WTC11 (cell line): ENCODE results near the gene C20orf144. TPM values are rescaled to one million over a fixed set of nuclear protein-coding genes. Genes with fewer than 3 reads are reported as not detected.

Experiments used
- ATAC-seq: fragments of 200-7000 bp; cut with Tn5 transposase; 2 replicates; pipeline ENCODE4 v1.10.0; 2021; ENCODE audit warnings: mild to moderate bottlenecking, moderate library complexity
- CTCF ChIA-PET: fragments of 300-600 bp; sonication (Branson Sonifier 250); formaldehyde crosslinking; loops from one replicate; lab custom pipeline; 2021; ENCODE audit warnings: antibody characterized with exemption; lab: Charles Lee
- POLR2A ChIA-PET: fragments of 350-600 bp; sonication (Branson Sonifier 250); formaldehyde crosslinking; loops from one replicate; lab custom pipeline; 2021; ENCODE audit warnings: antibody characterized with exemption; lab: Charles Lee
- DNase-seq: peaks from one replicate; pipeline ENCODE4 v3.0.0; 2021; ENCODE audit warnings: low spot score
- H3K27ac Mint-ChIP-seq: 2 replicates; pipeline ENCODE4 v1.8.0; 2021; ENCODE audit warnings: mixed read lengths
- H3K27me3 Mint-ChIP-seq: 2 replicates; pipeline ENCODE4 v1.8.0; 2021; ENCODE audit warnings: low read depth, mild to moderate bottlenecking, moderate library complexity, mixed read lengths
- H3K36me3 Mint-ChIP-seq: 2 replicates; pipeline ENCODE4 v1.8.0; 2021; ENCODE audit warnings: mixed read lengths
- H3K4me1 Mint-ChIP-seq: 2 replicates; pipeline ENCODE4 v1.8.0; 2022; ENCODE audit warnings: mixed read lengths
- H3K4me3 Mint-ChIP-seq: 2 replicates; pipeline ENCODE4 v1.8.0; 2021; ENCODE audit warnings: mild to moderate bottlenecking, moderate library complexity, mixed read lengths
- H3K9me3 Mint-ChIP-seq: 2 replicates; pipeline ENCODE4 v1.8.0; 2021; ENCODE audit warnings: mixed read lengths
- CBFB ChIP-seq: sonication (generic); formaldehyde crosslinking; IDR thresholded peaks from 2 replicates; pipeline ENCODE4 v1.8.1; 2022; ENCODE audit warnings: mild to moderate bottlenecking, low read depth, missing genetic modification reagents
- EMX1 ChIP-seq: fragments of 250-450 bp; sonication (Bioruptor Pico); IDR thresholded peaks from 2 replicates; pipeline ENCODE4 v1.8.0; 2021; ENCODE audit warnings: mild to moderate bottlenecking
- ETV6 ChIP-seq: sonication (generic); formaldehyde crosslinking; IDR thresholded peaks from 2 replicates; pipeline ENCODE4 v1.8.1; 2022; ENCODE audit warnings: mild to moderate bottlenecking, missing genetic modification reagents
- GABPB1 ChIP-seq: sonication (generic); formaldehyde crosslinking; IDR thresholded peaks from 2 replicates; pipeline ENCODE4 v1.8.1; 2023; ENCODE audit warnings: mild to moderate bottlenecking, missing genetic modification reagents
- HMGA2 ChIP-seq: fragments of 250-450 bp; sonication (Bioruptor Pico); IDR thresholded peaks from 2 replicates; pipeline ENCODE4 v1.4.0; 2021; ENCODE audit warnings: mild to moderate bottlenecking, moderate library complexity
- IRF2 ChIP-seq: sonication (generic); formaldehyde crosslinking; IDR thresholded peaks from 2 replicates; pipeline ENCODE4 v1.8.0; 2022; ENCODE audit warnings: low read depth, missing genetic modification reagents, borderline replicate concordance
- JAZF1 ChIP-seq: fragments of 250-450 bp; sonication (Bioruptor Pico); IDR thresholded peaks from 2 replicates; pipeline ENCODE4 v1.9.0; 2021; ENCODE audit warnings: moderate library complexity, mild to moderate bottlenecking, inconsistent platforms
- JUN ChIP-seq: sonication (generic); formaldehyde crosslinking; IDR thresholded peaks from 2 replicates; pipeline ENCODE4 v1.8.0; 2023; ENCODE audit warnings: mild to moderate bottlenecking, missing genetic modification reagents
- KAT7 ChIP-seq: sonication (generic); formaldehyde crosslinking; IDR thresholded peaks from 2 replicates; pipeline ENCODE4 v1.8.1; 2023; ENCODE audit warnings: missing genetic modification reagents, mild to moderate bottlenecking, borderline replicate concordance
- MXD4 ChIP-seq: fragments of 250-450 bp; sonication (Bioruptor Pico); IDR thresholded peaks from 2 replicates; pipeline ENCODE4 v1.8.0; 2021; ENCODE audit warnings: mild to moderate bottlenecking, moderate library complexity, borderline replicate concordance
- OVOL2 ChIP-seq: fragments of 250-450 bp; sonication (Bioruptor Pico); IDR thresholded peaks from 2 replicates; pipeline ENCODE4 v1.9.0; 2021; ENCODE audit warnings: mild to moderate bottlenecking, borderline replicate concordance
- RELA ChIP-seq: sonication (generic); formaldehyde crosslinking; IDR thresholded peaks from 2 replicates; pipeline ENCODE4 v1.8.1; 2022; ENCODE audit warnings: missing genetic modification reagents, mild to moderate bottlenecking, borderline replicate concordance
- SMAD4 ChIP-seq: sonication (generic); formaldehyde crosslinking; IDR thresholded peaks from 2 replicates; pipeline ENCODE4 v1.8.0; 2022; ENCODE audit warnings: mild to moderate bottlenecking, missing genetic modification reagents
- TCF7 ChIP-seq: sonication (generic); formaldehyde crosslinking; IDR thresholded peaks from 2 replicates; pipeline ENCODE4 v1.8.0; 2022; ENCODE audit warnings: mild to moderate bottlenecking, low read depth, missing genetic modification reagents, moderate library complexity
- TEAD1 ChIP-seq: sonication (generic); formaldehyde crosslinking; IDR thresholded peaks from 2 replicates; pipeline ENCODE4 v1.8.0; 2022; ENCODE audit warnings: mild to moderate bottlenecking, missing genetic modification reagents
- TEAD4 ChIP-seq: sonication (generic); formaldehyde crosslinking; IDR thresholded peaks from 2 replicates; pipeline ENCODE4 v1.8.0; 2022; ENCODE audit warnings: mild to moderate bottlenecking, missing genetic modification reagents
- ZBTB21 ChIP-seq: sonication (generic); formaldehyde crosslinking; IDR thresholded peaks from 2 replicates; pipeline ENCODE4 v1.8.1; 2023; ENCODE audit warnings: mild to moderate bottlenecking, missing genetic modification reagents, borderline replicate concordance
- ZNF121 ChIP-seq: sonication (generic); formaldehyde crosslinking; IDR thresholded peaks from 2 replicates; pipeline ENCODE4 v1.8.0; 2023; ENCODE audit warnings: missing genetic modification reagents
- ZNF671 ChIP-seq: fragments of 250-450 bp; sonication (Bioruptor Pico); IDR thresholded peaks from 2 replicates; pipeline ENCODE4 v1.8.0; 2021; ENCODE audit warnings: mild to moderate bottlenecking
- total RNA-seq: library from RNA; stranded (reverse); gene quantifications from 3 replicates; pipeline ENCODE4 v1.2.3, GENCODE V29; 2021
- TF ChIP-seq, protein P1 (sequence below): sonication (generic); formaldehyde crosslinking; IDR thresholded peaks from 2 replicates; pipeline ENCODE4 v1.8.0; 2023; ENCODE audit warnings: missing genetic modification reagents, mild to moderate bottlenecking, borderline replicate concordance
- TF ChIP-seq, protein P2 (sequence below): fragments of 250-450 bp; sonication (Bioruptor Pico); IDR thresholded peaks from 2 replicates; pipeline ENCODE4 v1.9.0; 2021; ENCODE audit warnings: moderate library complexity, mild to moderate bottlenecking, inconsistent platforms, borderline replicate concordance
- TF ChIP-seq, protein P3 (sequence below): fragments of 250-450 bp; sonication (Bioruptor Pico); conservative IDR thresholded peaks from 2 replicates; pipeline ENCODE4 v1.9.0; 2021; ENCODE audit warnings: mild to moderate bottlenecking
- TF ChIP-seq, protein P4 (sequence below): sonication (generic); formaldehyde crosslinking; IDR thresholded peaks from 2 replicates; pipeline ENCODE4 v1.8.1; 2023; ENCODE audit warnings: mild to moderate bottlenecking, missing genetic modification reagents
- TF ChIP-seq, protein P5 (sequence below): sonication (generic); formaldehyde crosslinking; conservative IDR thresholded peaks from 2 replicates; pipeline ENCODE4 v1.8.1; 2022; ENCODE audit warnings: mild to moderate bottlenecking, missing genetic modification reagents
- TF ChIP-seq, protein P6 (sequence below): sonication (generic); formaldehyde crosslinking; IDR thresholded peaks from 2 replicates; pipeline ENCODE4 v1.8.1; 2023; ENCODE audit warnings: mild to moderate bottlenecking, missing genetic modification reagents

The C20orf144 gene
- total RNA-seq, 1 experiment from 2014 or later: 0.09 TPM

DNA sequence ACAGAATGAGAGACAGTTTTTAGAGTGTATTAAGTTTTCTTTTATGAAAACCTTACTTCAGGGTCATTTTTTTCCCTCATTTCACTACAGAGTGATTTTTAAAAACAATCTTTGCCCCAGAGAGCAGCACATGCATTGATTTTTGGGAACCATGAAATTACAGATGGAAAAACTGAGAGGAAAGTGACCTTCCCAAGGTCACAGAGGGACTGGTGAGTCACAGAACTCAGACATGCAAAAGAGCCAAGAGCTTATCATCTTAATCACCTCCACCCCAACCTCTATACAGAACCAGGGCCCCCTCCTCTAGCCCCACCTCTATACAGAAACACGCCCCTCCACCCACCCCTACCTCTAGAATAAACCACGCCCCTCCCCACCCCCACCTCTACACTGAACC is 47.3 kb downstream of the C20orf144 start (continued):
- TF ChIP-seq, protein P1, sequence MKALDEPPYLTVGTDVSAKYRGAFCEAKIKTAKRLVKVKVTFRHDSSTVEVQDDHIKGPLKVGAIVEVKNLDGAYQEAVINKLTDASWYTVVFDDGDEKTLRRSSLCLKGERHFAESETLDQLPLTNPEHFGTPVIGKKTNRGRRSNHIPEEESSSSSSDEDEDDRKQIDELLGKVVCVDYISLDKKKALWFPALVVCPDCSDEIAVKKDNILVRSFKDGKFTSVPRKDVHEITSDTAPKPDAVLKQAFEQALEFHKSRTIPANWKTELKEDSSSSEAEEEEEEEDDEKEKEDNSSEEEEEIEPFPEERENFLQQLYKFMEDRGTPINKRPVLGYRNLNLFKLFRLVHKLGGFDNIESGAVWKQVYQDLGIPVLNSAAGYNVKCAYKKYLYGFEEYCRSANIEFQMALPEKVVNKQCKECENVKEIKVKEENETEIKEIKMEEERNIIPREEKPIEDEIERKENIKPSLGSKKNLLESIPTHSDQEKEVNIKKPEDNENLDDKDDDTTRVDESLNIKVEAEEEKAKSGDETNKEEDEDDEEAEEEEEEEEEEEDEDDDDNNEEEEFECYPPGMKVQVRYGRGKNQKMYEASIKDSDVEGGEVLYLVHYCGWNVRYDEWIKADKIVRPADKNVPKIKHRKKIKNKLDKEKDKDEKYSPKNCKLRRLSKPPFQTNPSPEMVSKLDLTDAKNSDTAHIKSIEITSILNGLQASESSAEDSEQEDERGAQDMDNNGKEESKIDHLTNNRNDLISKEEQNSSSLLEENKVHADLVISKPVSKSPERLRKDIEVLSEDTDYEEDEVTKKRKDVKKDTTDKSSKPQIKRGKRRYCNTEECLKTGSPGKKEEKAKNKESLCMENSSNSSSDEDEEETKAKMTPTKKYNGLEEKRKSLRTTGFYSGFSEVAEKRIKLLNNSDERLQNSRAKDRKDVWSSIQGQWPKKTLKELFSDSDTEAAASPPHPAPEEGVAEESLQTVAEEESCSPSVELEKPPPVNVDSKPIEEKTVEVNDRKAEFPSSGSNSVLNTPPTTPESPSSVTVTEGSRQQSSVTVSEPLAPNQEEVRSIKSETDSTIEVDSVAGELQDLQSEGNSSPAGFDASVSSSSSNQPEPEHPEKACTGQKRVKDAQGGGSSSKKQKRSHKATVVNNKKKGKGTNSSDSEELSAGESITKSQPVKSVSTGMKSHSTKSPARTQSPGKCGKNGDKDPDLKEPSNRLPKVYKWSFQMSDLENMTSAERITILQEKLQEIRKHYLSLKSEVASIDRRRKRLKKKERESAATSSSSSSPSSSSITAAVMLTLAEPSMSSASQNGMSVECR (CRISPR knock-in tag): no peak
- TF ChIP-seq, protein P2, sequence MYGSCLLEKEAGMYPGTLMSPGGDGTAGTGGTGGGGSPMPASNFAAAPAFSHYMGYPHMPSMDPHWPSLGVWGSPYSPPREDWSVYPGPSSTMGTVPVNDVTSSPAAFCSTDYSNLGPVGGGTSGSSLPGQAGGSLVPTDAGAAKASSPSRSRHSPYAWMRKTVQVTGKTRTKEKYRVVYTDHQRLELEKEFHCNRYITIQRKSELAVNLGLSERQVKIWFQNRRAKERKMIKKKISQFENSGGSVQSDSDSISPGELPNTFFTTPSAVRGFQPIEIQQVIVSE (CRISPR knock-in tag): no peak
- TF ChIP-seq CBFB (CRISPR knock-in tag) (no peak), ETV6 (CRISPR knock-in tag) (no peak), GABPB1 (CRISPR knock-in tag) (no peak), TCF7 (CRISPR knock-in tag) (no peak), ZBTB21 (no peak), JAZF1 (CRISPR knock-in tag) (no peak)
- TF ChIP-seq, protein P3, sequence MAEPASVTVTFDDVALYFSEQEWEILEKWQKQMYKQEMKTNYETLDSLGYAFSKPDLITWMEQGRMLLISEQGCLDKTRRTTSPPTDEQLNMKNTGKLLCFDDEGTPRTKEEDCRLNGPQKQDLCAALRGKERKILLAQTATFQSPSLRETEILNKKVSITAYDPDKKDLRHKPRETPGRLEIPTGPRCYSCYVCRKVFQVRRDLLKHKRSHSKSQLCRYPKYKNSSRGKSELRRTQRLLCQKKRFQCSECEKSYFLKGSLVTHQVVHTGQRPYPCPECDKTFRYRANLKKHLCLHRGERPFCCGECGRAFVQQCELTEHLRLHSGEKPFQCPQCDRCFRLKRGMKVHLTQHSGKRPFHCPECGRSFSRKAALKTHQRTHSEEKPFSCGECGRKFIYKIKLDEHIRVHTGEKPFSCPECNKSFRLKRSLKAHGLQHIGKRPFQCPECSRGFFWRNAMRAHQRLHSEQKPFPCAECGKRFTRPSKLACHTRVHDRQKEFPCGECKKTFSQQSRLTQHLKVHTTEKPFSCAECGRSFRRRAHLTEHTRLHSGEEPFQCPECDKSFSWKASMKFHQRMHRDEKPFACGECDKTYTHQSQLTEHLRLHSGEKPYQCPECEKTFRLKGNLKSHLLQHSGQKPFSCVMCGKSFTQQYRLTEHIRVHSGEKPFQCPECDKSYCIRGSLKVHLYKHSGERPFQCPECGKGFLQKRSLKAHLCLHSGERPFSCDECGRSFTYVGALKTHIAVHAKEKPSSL: no peak
- TF ChIP-seq, protein P4, sequence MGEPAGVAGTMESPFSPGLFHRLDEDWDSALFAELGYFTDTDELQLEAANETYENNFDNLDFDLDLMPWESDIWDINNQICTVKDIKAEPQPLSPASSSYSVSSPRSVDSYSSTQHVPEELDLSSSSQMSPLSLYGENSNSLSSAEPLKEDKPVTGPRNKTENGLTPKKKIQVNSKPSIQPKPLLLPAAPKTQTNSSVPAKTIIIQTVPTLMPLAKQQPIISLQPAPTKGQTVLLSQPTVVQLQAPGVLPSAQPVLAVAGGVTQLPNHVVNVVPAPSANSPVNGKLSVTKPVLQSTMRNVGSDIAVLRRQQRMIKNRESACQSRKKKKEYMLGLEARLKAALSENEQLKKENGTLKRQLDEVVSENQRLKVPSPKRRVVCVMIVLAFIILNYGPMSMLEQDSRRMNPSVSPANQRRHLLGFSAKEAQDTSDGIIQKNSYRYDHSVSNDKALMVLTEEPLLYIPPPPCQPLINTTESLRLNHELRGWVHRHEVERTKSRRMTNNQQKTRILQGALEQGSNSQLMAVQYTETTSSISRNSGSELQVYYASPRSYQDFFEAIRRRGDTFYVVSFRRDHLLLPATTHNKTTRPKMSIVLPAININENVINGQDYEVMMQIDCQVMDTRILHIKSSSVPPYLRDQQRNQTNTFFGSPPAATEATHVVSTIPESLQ: no peak
- TF ChIP-seq, all 79 proteins: peak for 0

DNA sequence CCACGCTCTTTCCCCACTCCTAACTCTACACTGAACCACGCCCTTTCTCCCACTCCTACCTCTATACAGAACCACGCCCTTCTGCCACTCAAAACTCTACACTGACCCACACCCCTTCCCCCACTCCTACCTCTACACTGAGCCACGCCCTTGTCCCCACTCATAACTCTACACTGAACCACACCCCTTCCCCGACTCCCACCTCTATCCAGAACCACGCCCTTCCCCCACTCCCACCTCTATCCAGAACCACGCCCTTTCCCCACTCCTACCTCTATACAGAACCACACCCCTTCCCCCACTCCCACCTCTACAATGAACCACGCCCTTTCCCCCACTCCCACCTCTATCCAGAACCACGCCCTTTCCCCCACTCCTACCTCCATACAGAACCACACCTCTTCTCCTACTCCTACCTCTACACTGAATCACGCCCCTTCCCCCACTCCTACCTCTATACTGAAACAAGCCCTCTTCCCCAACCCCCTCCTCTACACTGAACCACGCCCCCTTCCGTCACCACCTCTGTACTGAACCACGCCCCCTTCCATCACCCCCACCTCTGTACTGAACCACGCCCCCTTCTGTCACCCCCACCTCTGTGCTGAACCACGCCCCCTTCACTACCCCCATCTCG is 47.9 kb downstream of the C20orf144 start:
- CTCF ChIA-PET: no interaction called here
- Mint-ChIP-seq H3K9me3 (no peaks in the 10 kb centered on the region), H3K27me3 (no peaks in the 10 kb centered on the region), H3K4me3 (no peak overlapping the region), H3K27ac (no peak overlapping the region), H3K4me1 (peaks cover 10% of the 10 kb centered on the region), H3K36me3 (no peaks in the 10 kb centered on the region)
- TF ChIP-seq IRF2 (CRISPR knock-in tag): no peak
- no peak for TF ChIP-seq RELA
- no peak for TF ChIP-seq JUN (CRISPR knock-in tag)
- TF ChIP-seq, protein P3: no peak
- no peak for TF ChIP-seq HMGA2 (CRISPR knock-in tag)
- TF ChIP-seq EMX1 (CRISPR knock-in tag): no peak
- TF ChIP-seq TEAD1 (CRISPR knock-in tag): no peak
- TF ChIP-seq SMAD4 (CRISPR knock-in tag): no peak
- no peak for TF ChIP-seq TEAD4 (CRISPR knock-in tag)
- TF ChIP-seq, protein P5, sequence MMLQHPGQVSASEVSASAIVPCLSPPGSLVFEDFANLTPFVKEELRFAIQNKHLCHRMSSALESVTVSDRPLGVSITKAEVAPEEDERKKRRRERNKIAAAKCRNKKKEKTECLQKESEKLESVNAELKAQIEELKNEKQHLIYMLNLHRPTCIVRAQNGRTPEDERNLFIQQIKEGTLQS: no peak
- no peak for TF ChIP-seq MXD4
- TF ChIP-seq ZNF121 (CRISPR knock-in tag): no peak
- TF ChIP-seq KAT7 (CRISPR knock-in tag): no peak
- no peak for TF ChIP-seq ZNF671 (CRISPR knock-in tag)
- TF ChIP-seq, protein P6, sequence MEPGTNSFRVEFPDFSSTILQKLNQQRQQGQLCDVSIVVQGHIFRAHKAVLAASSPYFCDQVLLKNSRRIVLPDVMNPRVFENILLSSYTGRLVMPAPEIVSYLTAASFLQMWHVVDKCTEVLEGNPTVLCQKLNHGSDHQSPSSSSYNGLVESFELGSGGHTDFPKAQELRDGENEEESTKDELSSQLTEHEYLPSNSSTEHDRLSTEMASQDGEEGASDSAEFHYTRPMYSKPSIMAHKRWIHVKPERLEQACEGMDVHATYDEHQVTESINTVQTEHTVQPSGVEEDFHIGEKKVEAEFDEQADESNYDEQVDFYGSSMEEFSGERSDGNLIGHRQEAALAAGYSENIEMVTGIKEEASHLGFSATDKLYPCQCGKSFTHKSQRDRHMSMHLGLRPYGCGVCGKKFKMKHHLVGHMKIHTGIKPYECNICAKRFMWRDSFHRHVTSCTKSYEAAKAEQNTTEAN (CRISPR knock-in tag): no peak
- TF ChIP-seq OVOL2: no peak
- DNase-seq (peak; percentile 47), ATAC-seq (peak; percentile 81)
- POLR2A ChIA-PET: no interaction called here
